Thoracic aorta (tissue), 2 donors: ENCODE data around the gene PTCH2. TPM values are rescaled to one million over a fixed set of nuclear protein-coding genes. Genes with fewer than 3 reads are reported as not detected.
"Not testable (repeated sequence)": the region's sequence is repeated elsewhere in the genome, so short reads cannot be mapped to it uniquely, and the experiment has no call there.

Source experiments
- ATAC-seq: fragments of 150-250 bp; one replicate; pipeline ENCODE4 v1.8.0; 2017; ENCODE audit warnings: low read depth; ENCODE audit not compliant: insufficient number of reproducible peaks, low FRiP score
- DNase-seq: peaks from one replicate; pipeline ENCODE4 v3.0.0-alpha.2; 2020; ENCODE audit warnings: low spot score
- H3K27ac ChIP-seq, 2 donors: fragments of 200-600 bp; sonication (generic); 1 replicate in 1 of 2; 2 replicates in 1 of 2; pipeline ENCODE4 v1.5.1; 2016; ENCODE audit warnings: mild to moderate bottlenecking in 2 of 2, moderate library complexity in 2 of 2
- H3K27me3 ChIP-seq: fragments of 200-600 bp; sonication (generic); replicated peaks from 2 replicates; pipeline ENCODE4 v1.6.0; 2016; ENCODE audit warnings: mild to moderate bottlenecking; ENCODE audit not compliant: insufficient read depth
- H3K36me3 ChIP-seq: fragments of 200-600 bp; sonication (generic); one replicate; pipeline ENCODE4 v1.5.1; 2016
- H3K4me1 ChIP-seq, 2 donors: fragments of 200-600 bp; sonication (generic); 1 replicate in 1 of 2; 2 replicates in 1 of 2; pipeline versions ENCODE4 v1.5.1 to v1.6.0; 2016; ENCODE audit warnings: low read depth in 2 of 2, mild to moderate bottlenecking in 1 of 2; ENCODE audit not compliant: control insufficient read depth in 1 of 2
- H3K4me3 ChIP-seq: fragments of 200-600 bp; sonication (generic); 2 replicates; pipeline ENCODE4 v1.5.1; 2016; ENCODE audit warnings: mild to moderate bottlenecking
- H3K9me3 ChIP-seq: fragments of 200-600 bp; sonication (generic); 2 replicates; pipeline ENCODE4 v1.5.1; 2016
- CTCF ChIP-seq: fragments of 200-600 bp; sonication (generic); IDR thresholded peaks from one replicate; pipeline ENCODE4 v1.5.1; 2019; ENCODE audit warnings: antibody characterized with exemption
- total RNA-seq, 2 donors: library from RNA; depleted of rRNA; stranded (reverse); fragments of >200 nt; gene quantifications; one replicate each; pipeline versions ENCODE4 v1.1.0 to v1.2.3, GENCODE V29; 2016

PTCH2 gene
- total RNA-seq, 2 donors from 2014 or later = 0.95 to 1.3 TPM

- no peak for TF ChIP-seq CTCF
- no peak for ATAC-seq
- Histone ChIP-seq H3K9me3 (no peaks in the 10 kb centered on the region), H3K36me3 (no peaks in the 10 kb centered on the region), H3K4me3 (no peak overlapping the region), H3K27ac (no peak overlapping the region), H3K27me3 (no peaks in the 10 kb centered on the region), H3K4me1 (no peaks in the 10 kb centered on the region)
- DNase-seq = no peak
Measured at GRCh38 chr1:44828003-44828651, 14.9 kb downstream of the PTCH2 start.

DNA sequence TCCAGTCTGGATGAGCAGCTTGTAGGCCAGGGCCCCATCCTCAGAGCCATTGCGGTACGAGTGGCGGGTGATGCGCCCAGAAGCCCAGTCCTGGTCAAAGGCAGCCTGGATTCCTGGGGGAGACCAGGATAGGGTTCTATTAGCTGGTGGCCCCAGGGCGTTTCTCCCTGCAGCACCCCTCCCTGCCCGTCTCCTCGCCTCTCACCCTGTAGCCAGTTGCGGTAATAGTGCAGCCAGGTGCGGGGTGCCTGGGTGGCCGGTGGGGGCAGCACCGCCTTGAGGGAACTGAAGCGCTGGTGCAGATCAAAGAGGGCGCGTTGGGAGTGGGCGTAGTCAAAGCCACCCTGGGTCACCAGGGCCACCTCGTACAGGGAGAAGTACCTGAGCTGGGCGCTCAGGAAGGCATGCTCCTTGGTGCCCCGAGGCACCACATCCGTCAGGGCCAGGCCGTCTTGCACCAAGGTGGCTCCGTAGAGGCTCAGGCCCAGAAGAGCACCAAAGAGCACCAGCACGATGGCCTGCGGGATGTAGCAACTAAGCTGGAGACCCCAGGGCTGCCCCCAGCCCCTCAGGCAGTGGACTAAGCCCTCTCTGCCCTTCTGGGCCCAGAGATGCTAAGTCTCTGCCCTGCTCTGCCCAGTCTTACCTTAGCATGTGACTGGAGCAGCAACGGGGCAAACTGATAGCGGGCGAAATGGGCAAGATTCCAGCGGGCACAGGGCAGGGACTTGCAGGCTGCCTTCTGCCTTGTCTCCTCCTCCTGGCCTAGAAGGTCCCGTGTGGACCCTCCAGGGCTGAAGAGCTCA, 15.7 kb downstream of the PTCH2 start:
- no peak overlapping the region for H3K4me3 ChIP-seq
- no peak for TF ChIP-seq CTCF
- H3K9me3 ChIP-seq = no peaks in the 10 kb centered on the region
- no peaks in the 10 kb centered on the region for H3K4me1 ChIP-seq
- ATAC-seq = no peak
- H3K27ac ChIP-seq = no peak overlapping the region
- H3K36me3 ChIP-seq = no peaks in the 10 kb centered on the region
- no peak for DNase-seq
- H3K27me3 ChIP-seq = no peaks in the 10 kb centered on the region

GRCh38 chr1:44826375-44827196, 16.5 kb downstream of the PTCH2 start:
- no peak for DNase-seq
- H3K4me1 ChIP-seq = no peaks in the 10 kb centered on the region
- no peaks in the 10 kb centered on the region for H3K9me3 ChIP-seq
- no peak overlapping the region for H3K4me3 ChIP-seq
- no peaks in the 10 kb centered on the region for H3K36me3 ChIP-seq
- ATAC-seq = no peak
- peak overlapping the region in 1 of 2 donors; percentile 11 for H3K27ac ChIP-seq
- TF ChIP-seq CTCF = no peak
- no peaks in the 10 kb centered on the region for H3K27me3 ChIP-seq

DNA sequence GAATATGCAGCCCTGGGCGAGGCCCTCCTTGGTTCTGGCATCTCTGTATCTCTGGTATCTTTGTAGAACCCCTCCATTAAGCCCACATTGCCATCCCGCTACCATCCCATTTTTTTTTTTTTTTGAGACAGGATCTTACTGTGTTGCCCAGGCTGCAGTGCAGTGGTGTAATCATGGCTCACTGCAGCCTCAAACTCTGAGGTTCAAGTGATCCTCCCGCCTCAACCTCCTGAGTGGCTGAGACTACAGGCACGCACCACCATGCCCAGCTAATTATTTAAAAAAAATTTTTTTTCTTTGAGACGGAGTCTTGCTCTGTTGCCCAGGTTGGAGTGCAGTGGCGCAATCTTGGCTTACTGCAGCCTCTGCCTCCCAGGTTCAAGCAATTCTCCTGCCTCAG, 18.7 kb downstream of the PTCH2 start:
- H3K36me3 ChIP-seq, H3K4me3 ChIP-seq, H3K27me3 ChIP-seq, ATAC-seq, DNase-seq, H3K27ac ChIP-seq, H3K9me3 ChIP-seq: not testable (repeated sequence)
- peaks cover 3 to 18% of the 10 kb centered on the region in 2 donors for H3K4me1 ChIP-seq

- ATAC-seq = no peak
Measured at GRCh38 chr1:44822981-44823451, 20.0 kb downstream of the PTCH2 start.

More at GRCh38 chr1:44822981-44823451, 20.0 kb downstream of the PTCH2 start:
- no peaks in the 10 kb centered on the region for H3K36me3 ChIP-seq
- no peak for DNase-seq
- H3K9me3 ChIP-seq = no peaks in the 10 kb centered on the region
- H3K4me3 ChIP-seq = no peak overlapping the region
- H3K27me3 ChIP-seq = no peaks in the 10 kb centered on the region
- H3K4me1 ChIP-seq = peaks cover 3 to 32% of the 10 kb centered on the region in 2 donors
- H3K27ac ChIP-seq = no peak overlapping the region
- TF ChIP-seq CTCF = no peak
